ENCODE measurements around the gene TSPAN8. TPM values are rescaled to one million over a fixed set of nuclear protein-coding genes. Genes with fewer than 3 reads are reported as not detected.

The TSPAN8 gene
- polyA plus RNA-seq, 4 donors: 798 to 2,154 (median 1,071) TPM

Other genes starting within 250 kb of the TSPAN8 start
- 10 to 100 TPM in 1 of 4 donors, 1 to 10 TPM in 2, under 1 TPM in 1; 0.84 to 18.9 (median 5.4) TPM for gene PTPRR, start 237.3 kb downstream of the TSPAN8 start, polyA plus RNA-seq

Measured in small intestine (tissue), 4 donors.